HEK293T (cell line): ENCODE measurements around the gene CTDSP1.

Source experiments
- BHLHE40 ChIP-seq: fragments of 450-650 bp; IDR thresholded peaks from 2 replicates; pipeline ENCODE4 v1.6.1; 2016; ENCODE audit warnings: mild to moderate bottlenecking, moderate library complexity, borderline replicate concordance
- CTBP1 ChIP-seq: fragments of 450-650 bp; IDR thresholded peaks from 2 replicates; pipeline ENCODE4 v1.6.1; 2016; ENCODE audit warnings: borderline replicate concordance
- FOXA1 ChIP-seq: fragments of 450-650 bp; IDR thresholded peaks from 2 replicates; pipeline ENCODE4 v1.6.1; 2016; ENCODE audit warnings: mild to moderate bottlenecking
- FOXK2 ChIP-seq: fragments of 450-650 bp; IDR thresholded peaks from 2 replicates; pipeline ENCODE4 v1.6.1; 2016; ENCODE audit warnings: mild to moderate bottlenecking
- FOXM1 ChIP-seq: fragments of 450-650 bp; IDR thresholded peaks from 2 replicates; pipeline ENCODE4 v1.6.1; 2017; ENCODE audit warnings: mild to moderate bottlenecking, borderline replicate concordance
- NFRKB ChIP-seq: fragments of 450-650 bp; IDR thresholded peaks from 2 replicates; pipeline ENCODE4 v1.6.1; 2016; ENCODE audit warnings: mild to moderate bottlenecking, moderate library complexity
- PKNOX1 ChIP-seq: fragments of 450-650 bp; IDR thresholded peaks from 2 replicates; pipeline ENCODE4 v1.6.1; 2016
- SP1 ChIP-seq: fragments of 450-650 bp; IDR thresholded peaks from 2 replicates; pipeline ENCODE4 v1.6.1; 2017
- TARDBP ChIP-seq: fragments of 450-650 bp; IDR thresholded peaks from 2 replicates; pipeline ENCODE4 v1.6.1; 2016
- ZNF384 ChIP-seq: fragments of 450-650 bp; IDR thresholded peaks from 2 replicates; pipeline ENCODE4 v1.6.1; 2016

GRCh38 chr2:218418321-218418716 is 18.7 kb downstream of the CTDSP1 start:
- no peak for TF ChIP-seq SP1
- no peak for TF ChIP-seq TARDBP
- TF ChIP-seq ZNF384 = no peak
- TF ChIP-seq BHLHE40 = no peak
- no peak for TF ChIP-seq FOXM1
- TF ChIP-seq FOXA1 = no peak
- TF ChIP-seq PKNOX1 = no peak
- TF ChIP-seq FOXK2 = no peak
- no peak for TF ChIP-seq NFRKB
- no peak for TF ChIP-seq CTBP1
